GM18907 (cell line): ENCODE results near the gene ZDHHC16.
A peak's percentile ranks its signal among the peaks of the same experiment; 100 is the strongest.
"Not testable (repeated sequence)": the region's sequence is repeated elsewhere in the genome, so short reads cannot be mapped to it uniquely, and the experiment has no call there.

ENCODE experiments used
- ATAC-seq: cut with Tn5 transposase; IDR thresholded peaks from one replicate; pipeline ENCODE4 v1.9.1; 2021; ENCODE audit warnings: mild to moderate bottlenecking, moderate library complexity; ENCODE audit not compliant: unreplicated experiment

Gene ZDHHC16

GRCh38 chr10:97434055-97434454 lies 11.9 kb upstream of the ZDHHC16 start:
- no peak for ATAC-seq

- no peak for ATAC-seq
Measured at GRCh38 chr10:97434557-97434956, 11.4 kb upstream of the ZDHHC16 start.

DNA sequence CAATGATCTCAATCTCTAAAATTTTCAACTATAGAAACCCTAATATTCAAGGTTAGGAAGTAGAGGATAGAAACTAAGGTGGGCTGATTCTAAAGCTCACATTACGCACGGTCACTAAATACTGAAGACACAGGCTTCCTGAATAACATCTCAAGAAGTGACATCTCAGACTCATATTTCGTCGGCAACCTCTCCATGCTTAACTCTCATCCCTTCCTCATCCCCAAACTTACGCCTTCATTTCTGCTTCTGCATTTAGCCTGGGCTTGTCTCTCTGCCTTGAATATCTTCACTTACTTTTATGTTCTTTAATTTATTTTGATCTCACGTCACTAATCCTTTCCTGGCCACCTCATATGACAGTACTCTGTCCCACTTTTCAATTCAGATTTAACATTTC lies 10.8 kb upstream of the ZDHHC16 start:
- ATAC-seq = no peak

GRCh38 chr10:97442277-97442676 lies 3.7 kb upstream of the ZDHHC16 start:
- ATAC-seq = no peak

- no peak for ATAC-seq
Measured at GRCh38 chr10:97444212-97444611, 1.8 kb upstream of the ZDHHC16 start.

- no peak for ATAC-seq
Measured at GRCh38 chr10:97445357-97445721, 636 bp upstream of the ZDHHC16 start.

DNA sequence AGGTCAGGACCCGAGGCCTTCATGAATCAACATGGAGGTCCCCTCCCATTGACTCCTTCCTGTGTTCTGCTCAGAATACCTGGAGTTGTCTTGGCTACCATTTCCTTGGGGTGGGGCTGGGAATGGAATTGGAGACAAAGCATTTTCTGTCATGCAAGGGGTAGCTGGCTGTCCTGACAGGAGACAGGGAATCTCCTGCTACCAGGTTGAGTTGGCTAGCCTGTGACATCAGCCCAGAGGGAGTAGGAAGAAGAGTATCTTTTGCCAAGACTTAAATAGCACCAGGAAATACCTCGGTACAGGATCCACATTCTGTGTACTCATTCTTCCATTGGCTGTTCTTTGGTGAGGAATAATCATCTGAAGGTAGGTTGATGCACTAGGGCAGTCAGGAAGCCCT lies 4.9 kb downstream of the ZDHHC16 start:
- no peak for ATAC-seq

- no peak for ATAC-seq
Measured at GRCh38 chr10:97451605-97452004, 5.6 kb downstream of the ZDHHC16 start.

DNA sequence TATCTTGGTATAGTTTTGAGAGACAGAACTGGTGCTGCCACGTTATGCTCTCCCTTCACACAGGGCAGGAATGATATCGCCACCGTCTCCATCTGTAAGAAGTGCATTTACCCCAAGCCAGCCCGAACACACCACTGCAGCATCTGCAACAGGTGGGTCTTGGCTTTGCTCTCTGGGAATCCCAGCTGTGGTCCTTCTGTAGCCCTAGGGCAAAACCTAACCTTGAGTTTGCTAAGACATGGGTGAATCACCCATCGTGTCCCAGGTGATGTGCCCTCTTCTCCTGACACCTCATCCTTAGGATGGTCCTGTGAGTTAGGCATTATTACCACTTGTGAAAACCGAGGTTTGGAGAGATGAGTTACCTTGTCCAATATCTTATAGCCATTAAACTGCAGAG lies 6.4 kb downstream of the ZDHHC16 start:
- no peak for ATAC-seq

DNA sequence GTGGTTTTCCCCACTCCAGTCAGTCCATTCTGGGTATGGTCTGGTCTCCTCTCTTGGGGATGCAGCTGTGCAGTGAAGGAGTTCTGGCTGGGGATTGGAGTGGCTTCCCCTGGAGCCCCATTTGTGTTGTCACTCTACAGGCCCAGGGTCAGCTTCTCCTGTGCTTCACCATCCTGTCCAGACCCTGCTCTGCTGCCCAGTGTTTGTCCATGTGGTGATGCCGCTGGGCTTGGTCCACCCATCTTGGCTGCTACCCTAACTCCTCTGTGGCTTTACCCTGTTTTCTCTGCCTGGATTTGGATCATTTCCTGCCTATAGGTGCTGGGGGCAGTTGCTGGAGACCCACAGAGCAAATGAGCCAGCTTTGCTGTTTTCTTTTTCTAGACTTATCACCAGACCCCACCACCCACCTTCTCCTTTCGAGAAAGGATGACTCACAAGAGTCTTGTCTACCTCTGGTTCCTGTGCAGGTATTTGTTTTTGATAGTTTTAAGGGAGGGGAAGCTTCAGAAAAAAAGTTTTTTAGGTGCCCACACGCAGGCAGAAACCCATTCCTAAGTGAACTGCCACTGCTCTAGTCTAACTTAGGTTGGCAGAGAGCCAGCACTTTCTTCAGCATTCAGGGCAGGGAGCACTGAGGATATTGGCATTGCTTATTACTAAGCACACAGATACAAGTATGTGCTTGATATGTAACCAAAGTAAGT lies 8.5 kb downstream of the ZDHHC16 start:
- no peak for ATAC-seq

DNA sequence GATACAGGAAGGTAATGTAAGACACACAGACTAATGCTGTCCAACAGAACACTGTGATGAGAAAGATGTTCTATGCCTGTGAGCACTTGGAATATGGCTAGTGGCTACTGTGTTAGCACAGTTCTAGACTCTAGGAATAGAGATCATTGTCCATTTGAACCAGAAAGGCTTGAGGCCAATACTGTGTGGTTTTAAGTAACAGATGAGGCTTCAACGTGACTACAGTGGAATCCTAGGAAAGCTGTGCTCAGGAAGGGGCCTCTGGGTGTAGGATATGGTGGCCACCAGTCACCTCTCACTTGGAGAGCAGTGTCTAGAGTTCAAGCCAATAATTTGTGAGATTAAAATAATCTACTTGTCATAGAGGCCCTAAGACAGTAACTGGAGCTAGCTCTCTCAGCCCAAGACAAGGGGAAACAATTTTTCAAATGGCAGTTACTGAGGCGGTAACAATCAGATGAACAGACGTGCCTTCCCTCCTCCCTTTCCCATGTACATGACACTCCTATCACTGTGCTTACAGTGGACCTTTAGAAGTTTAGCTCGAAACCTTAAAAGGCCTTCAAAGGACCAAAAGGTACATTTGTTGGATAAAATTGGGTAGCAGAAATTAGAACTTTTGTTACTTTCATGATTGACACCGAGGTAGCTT lies 10.2 kb downstream of the ZDHHC16 start:
- ATAC-seq = no peak

- no peak for ATAC-seq
Measured at GRCh38 chr10:97456686-97457065, 10.7 kb downstream of the ZDHHC16 start.

- no peak for ATAC-seq
Measured at GRCh38 chr10:97459111-97459510, 13.1 kb downstream of the ZDHHC16 start.

DNA sequence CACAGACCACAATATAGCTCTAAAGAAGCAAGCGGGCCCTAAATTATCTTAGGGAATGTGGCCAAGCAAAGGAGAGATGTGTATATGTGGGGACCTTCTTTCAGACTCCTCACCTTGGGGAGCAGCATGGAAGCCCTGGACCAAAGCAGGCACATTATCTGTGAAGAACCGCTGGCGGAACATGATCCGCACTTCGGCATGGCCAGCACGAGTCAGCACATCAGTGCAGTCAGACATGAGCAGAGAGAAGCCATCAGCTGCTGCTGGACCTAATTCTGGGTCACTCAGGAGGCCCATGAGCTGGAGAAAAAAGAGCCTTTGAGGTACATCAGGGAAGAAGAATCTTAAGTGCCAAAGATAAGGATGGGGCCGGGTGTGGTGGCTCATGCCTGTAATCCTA lies 14.0 kb downstream of the ZDHHC16 start:
- ATAC-seq = no peak

GRCh38 chr10:97462309-97462708 lies 16.3 kb downstream of the ZDHHC16 start:
- no peak for ATAC-seq

DNA sequence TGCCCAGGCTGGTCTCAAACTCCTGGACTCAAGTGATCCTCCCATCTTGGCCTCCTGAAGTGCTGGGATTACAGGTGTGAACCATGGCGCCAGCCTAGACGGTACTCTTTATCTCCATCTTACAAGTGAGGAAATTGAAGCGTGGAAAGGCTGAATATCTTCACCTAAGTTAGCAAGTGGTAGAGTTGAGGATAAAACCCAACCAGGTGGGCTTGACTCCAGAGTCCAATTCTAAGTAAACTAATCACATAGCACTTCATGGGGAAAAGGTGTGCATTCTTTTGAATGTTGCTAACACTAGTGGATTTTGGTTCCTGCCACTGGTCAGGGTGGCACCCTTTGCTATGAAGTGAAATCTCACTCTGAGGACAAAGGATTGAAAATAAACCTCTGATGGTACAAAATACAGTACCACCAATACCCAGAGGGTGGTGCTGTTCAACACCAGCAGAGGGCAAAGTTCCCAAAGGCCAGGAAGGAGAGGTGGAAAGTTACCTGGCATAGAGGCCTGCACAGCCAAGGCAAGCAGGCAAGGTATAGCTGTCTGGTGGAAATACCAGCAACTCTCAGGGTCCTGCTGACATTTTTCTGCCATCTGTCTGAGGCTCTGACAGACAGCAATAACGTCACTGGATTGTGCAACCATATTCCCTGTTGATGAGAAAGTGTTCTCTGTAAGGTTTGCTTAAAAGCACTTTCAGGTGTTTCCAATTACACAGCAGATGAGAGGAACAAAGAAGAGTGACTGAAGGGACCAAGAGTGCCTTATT lies 17.6 kb downstream of the ZDHHC16 start:
- ATAC-seq = peak; percentile 43

DNA sequence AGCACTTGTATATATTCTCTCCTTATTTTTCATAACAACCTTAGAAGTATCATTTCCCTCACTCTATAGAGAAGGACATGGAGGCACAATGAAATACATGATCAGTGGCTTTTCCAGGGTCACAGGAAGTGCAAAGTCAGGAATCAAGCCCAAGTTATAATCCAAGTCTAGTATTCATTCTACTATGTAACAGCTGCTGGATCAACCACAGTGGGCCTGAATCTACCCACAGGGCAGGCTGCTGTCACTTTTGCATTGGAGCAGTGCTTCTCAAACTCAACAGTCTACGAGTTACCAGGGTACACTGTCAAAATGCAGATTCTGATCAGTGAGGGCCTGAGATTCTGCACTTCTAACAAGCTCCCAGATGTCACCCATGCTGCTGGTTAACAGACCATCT lies 18.3 kb downstream of the ZDHHC16 start:
- no peak for ATAC-seq

DNA sequence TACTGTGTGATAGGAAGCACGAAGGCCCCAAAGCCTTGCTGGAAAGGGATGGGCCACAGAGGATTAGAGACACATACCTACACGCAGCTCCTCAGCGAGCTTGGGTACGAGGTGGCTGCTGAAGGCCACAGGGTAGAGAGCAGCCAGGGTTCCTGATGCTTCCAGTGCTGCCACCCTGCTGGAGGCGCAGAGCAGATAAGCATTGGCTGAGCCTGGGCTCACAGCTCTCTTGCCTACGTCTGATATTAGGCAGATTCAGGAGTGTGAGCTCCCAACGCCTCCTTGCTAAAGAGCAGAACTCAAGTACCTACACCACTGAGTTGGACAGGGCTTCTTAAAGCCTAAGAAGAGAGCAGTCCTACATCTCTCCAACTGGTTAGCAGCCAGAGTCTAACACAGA lies 20.0 kb downstream of the ZDHHC16 start:
- ATAC-seq = no peak

DNA sequence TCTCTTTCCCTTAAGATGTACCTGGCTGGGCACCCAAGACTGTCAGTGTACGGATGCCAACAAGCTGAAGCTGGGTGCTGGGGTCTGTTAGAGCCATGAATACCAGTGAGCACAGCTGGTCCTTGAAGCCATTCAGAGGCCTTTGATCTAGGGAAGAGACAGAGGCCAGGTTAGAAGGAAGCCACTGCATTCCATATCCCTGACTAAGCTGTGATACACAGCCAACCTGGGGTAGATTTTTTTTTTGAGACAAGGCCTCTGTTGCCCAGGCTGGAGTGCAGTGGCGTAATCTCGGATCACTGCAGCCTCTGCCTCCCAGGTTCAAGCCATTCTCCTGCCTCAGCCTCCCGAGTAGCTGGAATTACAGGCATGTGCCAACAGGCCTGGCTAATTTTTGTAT lies 20.8 kb downstream of the ZDHHC16 start:
- ATAC-seq = no peak

GRCh38 chr10:97468162-97468561 lies 22.2 kb downstream of the ZDHHC16 start:
- ATAC-seq = no peak

- ATAC-seq = not testable (repeated sequence)
Measured at GRCh38 chr10:97468781-97469180, 22.8 kb downstream of the ZDHHC16 start.

DNA sequence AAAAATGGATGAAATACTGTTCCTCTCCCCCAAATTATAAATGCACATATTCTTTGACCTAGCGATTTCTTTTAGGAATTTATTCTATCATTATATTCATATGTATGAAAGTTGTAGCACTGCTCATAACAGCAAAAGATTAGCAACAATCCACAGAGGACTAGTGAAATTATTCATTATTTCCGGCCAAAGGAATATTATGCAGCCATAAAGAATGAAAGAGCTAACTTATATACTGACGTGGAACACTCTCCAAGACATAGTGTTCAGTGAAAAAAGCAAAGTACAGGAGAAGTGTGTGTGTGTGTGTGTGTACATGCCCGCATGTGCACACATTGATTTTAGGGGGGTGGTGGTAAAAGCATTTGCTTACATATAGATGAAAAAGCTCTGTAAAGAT lies 28.9 kb downstream of the ZDHHC16 start:
- ATAC-seq = no peak
